Uterus (tissue), 2 donors: ENCODE results near the gene N4BP2L2.

Experiments
- POLR2A ChIP-seq, 2 donors: fragments of 450-650 bp; IDR thresholded peaks; one replicate each; pipeline ENCODE4 v1.6.1; 2016; ENCODE audit warnings: antibody characterized with exemption in 2 of 2, mild to moderate bottlenecking in 1 of 2, moderate library complexity in 1 of 2
- TF ChIP-seq, protein P1 (sequence below), 4 experiments: fragments of 200-600 bp in 2 of 4; fragments of 450-650 bp in 2 of 4; sonication (generic) in 2 of 4; IDR thresholded peaks; one replicate each; pipeline ENCODE4 v1.5.1; 2016 to 2019; ENCODE audit warnings: antibody characterized with exemption in 4 of 4, mild to moderate bottlenecking in 2 of 4, moderate library complexity in 1 of 4

- TF ChIP-seq POLR2A (IDR thresholded peaks at IDR 0.05): no peak
- TF ChIP-seq, protein P1, sequence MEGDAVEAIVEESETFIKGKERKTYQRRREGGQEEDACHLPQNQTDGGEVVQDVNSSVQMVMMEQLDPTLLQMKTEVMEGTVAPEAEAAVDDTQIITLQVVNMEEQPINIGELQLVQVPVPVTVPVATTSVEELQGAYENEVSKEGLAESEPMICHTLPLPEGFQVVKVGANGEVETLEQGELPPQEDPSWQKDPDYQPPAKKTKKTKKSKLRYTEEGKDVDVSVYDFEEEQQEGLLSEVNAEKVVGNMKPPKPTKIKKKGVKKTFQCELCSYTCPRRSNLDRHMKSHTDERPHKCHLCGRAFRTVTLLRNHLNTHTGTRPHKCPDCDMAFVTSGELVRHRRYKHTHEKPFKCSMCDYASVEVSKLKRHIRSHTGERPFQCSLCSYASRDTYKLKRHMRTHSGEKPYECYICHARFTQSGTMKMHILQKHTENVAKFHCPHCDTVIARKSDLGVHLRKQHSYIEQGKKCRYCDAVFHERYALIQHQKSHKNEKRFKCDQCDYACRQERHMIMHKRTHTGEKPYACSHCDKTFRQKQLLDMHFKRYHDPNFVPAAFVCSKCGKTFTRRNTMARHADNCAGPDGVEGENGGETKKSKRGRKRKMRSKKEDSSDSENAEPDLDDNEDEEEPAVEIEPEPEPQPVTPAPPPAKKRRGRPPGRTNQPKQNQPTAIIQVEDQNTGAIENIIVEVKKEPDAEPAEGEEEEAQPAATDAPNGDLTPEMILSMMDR (IDR thresholded peaks at IDR 0.05): no peak
Measured at GRCh38 chr13:32454886-32455593, 83.6 kb downstream of the N4BP2L2 start.
